ENCODE measurements around the gene CAPRIN2. TPM values are rescaled to one million over a fixed set of nuclear protein-coding genes. Genes with fewer than 3 reads are reported as not detected.

Gene CAPRIN2
- total and polyA plus RNA-seq, 2 of the 8 experiments (the other 6 are each of a cell fraction or from before 2014, with no cell fraction given), result 24.8 to 52.0 TPM

DNA sequence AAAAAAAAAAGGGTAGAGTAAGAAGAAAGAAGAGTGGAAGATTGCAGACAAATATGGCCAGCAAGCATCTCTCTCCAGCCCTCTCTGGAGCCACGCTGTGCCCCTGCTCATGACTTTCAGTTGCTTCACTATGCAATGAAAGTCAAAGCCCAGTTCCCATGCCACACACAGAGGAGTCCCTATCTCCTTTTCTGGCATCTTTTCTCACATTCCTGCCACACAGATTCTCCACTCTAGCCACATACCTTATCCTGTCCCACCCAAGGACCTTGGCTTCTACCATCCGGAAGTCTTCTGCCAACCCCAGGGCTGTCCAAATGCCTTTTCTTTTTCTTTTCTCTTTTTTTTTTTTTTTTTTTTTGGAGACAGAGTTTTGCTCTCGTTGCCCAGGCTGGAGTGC, 39.3 kb upstream of the CAPRIN2 start:
- H4K91ac ChIP-seq (replicated peaks; ENCODE audit: insufficient read length, low read length), result no peak overlapping the region
- H2BK15ac ChIP-seq (ENCODE audit: low read length), result no peak overlapping the region
- H3K9me3 ChIP-seq (ENCODE audit: insufficient read depth in 2 of 2, low read depth in 1 of 2, low read length in 1 of 2), result no peaks in the 10 kb centered on the region
- no peaks in the 10 kb centered on the region for H3K79me2 ChIP-seq (ENCODE audit: control insufficient read depth in 1 of 2, insufficient read depth in 2 of 2, low read length in 2 of 2)
- no peak overlapping the region for H2BK120ac ChIP-seq (replicated peaks; ENCODE audit: low read depth, low read length)
- H3K27ac ChIP-seq (ENCODE audit: low read depth, low read length), result no peak overlapping the region
- ChIA-PET CTCF (ENCODE audit: partially characterized antibody) (interaction anchor here (5.8 kb wide), 1 partner anchor 40 kb away, joined by 20 read pairs; the partner anchor contains the start of gene CAPRIN2), POLR2A (ENCODE audit: partially characterized antibody) (interaction anchor here (0.7 to 0.8 kb wide), 2 partner anchors 41 to 1075 kb away, joined by 3 to 4 read pairs; no protein-coding TSS in a partner anchor)
- no peak overlapping the region for H3K23ac ChIP-seq (ENCODE audit: insufficient read length)
- H2BK5ac ChIP-seq (ENCODE audit: low read depth, low read length), result no peak overlapping the region
- H3K4me2 ChIP-seq (ENCODE audit: insufficient read depth in 1 of 2, low read depth in 2 of 2, low read length in 2 of 2), result no peak overlapping the region; a peak in 1 of 4 replicates
- no peak overlapping the region for H2AK5ac ChIP-seq (ENCODE audit: low read depth, low read length)
- H3K18ac ChIP-seq (ENCODE audit: extremely low read depth, low read length), result no peak overlapping the region; the same call in 1 of the 2 replicates
- no peak overlapping the region for H4K5ac ChIP-seq (ENCODE audit: insufficient read length, low read depth, low read length)
- no peak overlapping the region for H3K9ac ChIP-seq (replicated peaks in 1 of 4; ENCODE audit: extremely low read depth in 1 of 4, low read depth in 3 of 4, low read length in 3 of 4)
- peaks cover 0 to 10% (median 4%) of the 10 kb centered on the region in 4 experiments; a peak in 6 of 7 replicates for H3K27me3 ChIP-seq (replicated peaks in 1 of 4; ENCODE audit: control insufficient read depth in 3 of 4, extremely low read depth in 1 of 4, insufficient read depth in 3 of 4, low read length in 3 of 4)
- H3K14ac ChIP-seq (ENCODE audit: insufficient read length), result no peak overlapping the region
- TF ChIP-seq TAF1 (IDR thresholded peaks at IDR 0.05; ENCODE audit: low read depth, low read length) (no peak), YY1 (IDR thresholded peaks at IDR 0.05; ENCODE audit: low read depth, low read length) (no peak), CHD2 (IDR thresholded peaks at IDR 0.05; ENCODE audit: low read length) (no peak), CREB1 (IDR thresholded peaks at IDR 0.05) (no peak), POLR2AphosphoS5 (IDR thresholded peaks at IDR 0.05; ENCODE audit: low read depth, low read length) (no peak), SIX5 (IDR thresholded peaks at IDR 0.05; ENCODE audit: low read depth, low read length) (no peak)
- no peak overlapping the region for H3K56ac ChIP-seq (replicated peaks; ENCODE audit: insufficient read length, low read depth, low read length)
- H2BK12ac ChIP-seq (ENCODE audit: low read depth, low read length), result no peak overlapping the region
- H3K23me2 ChIP-seq (ENCODE audit: low read depth, low read length), result peaks cover 15% of the 10 kb centered on the region
- FAIRE-seq, result no peak
- H2AFZ ChIP-seq (ENCODE audit: low read length), result no peak overlapping the region
- DNase-seq (ENCODE audit: low read depth in 1 of 2, low spot score in 2 of 2), result no peak
- no peaks in the 10 kb centered on the region for H3K36me3 ChIP-seq (ENCODE audit: control insufficient read depth in 2 of 4, insufficient read depth in 4 of 4, low read length in 3 of 4)
- no peak overlapping the region for H3K4me3 ChIP-seq (ENCODE audit: extremely low read depth in 1 of 4, insufficient read depth in 2 of 4, low read depth in 3 of 4, low read length in 4 of 4)
- no peak overlapping the region for H2BK20ac ChIP-seq (ENCODE audit: low read length)
- 85% methylated on average over 3 of the region's 3 CpGs; no CpG with 5 or more reads in 1 of the 2 experiments for WGBS, 2 experiments (ENCODE audit: extremely low coverage in 1 of 2, insufficient coverage in 1 of 2, insufficient read length in 1 of 2, insufficient replicate concordance in 2 of 2, low coverage in 1 of 2, low lambda C conversion rate in 2 of 2, missing lambda C conversion rate in 1 of 2)
- no peak overlapping the region for H3K4ac ChIP-seq (replicated peaks; ENCODE audit: insufficient read length, low read depth, low read length)
- no peak overlapping the region for H4K8ac ChIP-seq (ENCODE audit: extremely low read depth, insufficient read depth, low read length)
- H3K4me1 ChIP-seq (replicated peaks in 1 of 4; ENCODE audit: control insufficient read depth in 3 of 4, insufficient read depth in 4 of 4, low read length in 3 of 4), result peaks cover 13 to 22% (median 18%) of the 10 kb centered on the region in 4 experiments
- H3K79me1 ChIP-seq (ENCODE audit: low read depth, low read length), result no peaks in the 10 kb centered on the region; the same call in 1 of the 2 replicates
- H4K20me1 ChIP-seq (replicated peaks in 1 of 2; ENCODE audit: control insufficient read depth in 1 of 2, insufficient read depth in 2 of 2, low read length in 2 of 2), result no peaks in the 10 kb centered on the region

All from H1 (cell line).